Measurements from ENCODE around the gene KLHDC7B. TPM values are rescaled to one million over a fixed set of nuclear protein-coding genes. Genes with fewer than 3 reads are reported as not detected.
A peak's percentile ranks its signal among the peaks of the same experiment; 100 is the strongest.

The KLHDC7B gene
- total RNA-seq, 1 donor from 2014 or later: 0.32 TPM

GRCh38 chr22:50529416-50529896 is 16.2 kb upstream of the KLHDC7B start:
- Histone ChIP-seq H3K9ac (ENCODE audit: low read length) (no peak overlapping the region), H3K9me3 (ENCODE audit: insufficient read depth, low read depth, low read length) (no peaks in the 10 kb centered on the region), H3K27me3 (ENCODE audit: insufficient read depth, low read length) (peaks cover 30% of the 10 kb centered on the region), H2AFZ (ENCODE audit: low read depth, low read length) (no peak overlapping the region), H3K27ac (ENCODE audit: low read depth, low read length) (no peak overlapping the region), H3K79me2 (ENCODE audit: insufficient read depth, low read length) (peaks cover 15% of the 10 kb centered on the region), H3K4me2 (ENCODE audit: low read length) (peak overlapping the region; percentile 70), H3K4me1 (ENCODE audit: insufficient read depth, low read length) (peaks cover 24% of the 10 kb centered on the region), H3K4me3 (ENCODE audit: insufficient read depth, low read depth, low read length) (no peak overlapping the region), H3K36me3 (ENCODE audit: insufficient read depth, low read length) (no peaks in the 10 kb centered on the region), H4K20me1 (ENCODE audit: insufficient read depth, low read length) (peaks cover 20% of the 10 kb centered on the region)
- no peak for DNase-seq (ENCODE audit: low read depth)
- Mint-ChIP-seq H3K27me3 (ENCODE audit: low read depth, unreplicated experiment) (peaks cover 9% of the 10 kb centered on the region), H3K4me1 (ENCODE audit: low read depth, unreplicated experiment) (peaks cover 3% of the 10 kb centered on the region), H3K36me3 (ENCODE audit: low read depth, unreplicated experiment) (peaks cover 4% of the 10 kb centered on the region), H3K9me3 (ENCODE audit: unreplicated experiment) (peaks cover 7% of the 10 kb centered on the region), H3K4me3 (ENCODE audit: unreplicated experiment) (no peak overlapping the region), H3K27ac (ENCODE audit: unreplicated experiment) (no peak overlapping the region)
- peak; percentile 91 for TF ChIP-seq EZH2 (IDR thresholded peaks at IDR 0.05; ENCODE audit: insufficient read depth, low read length)
- TF ChIP-seq CTCF (IDR thresholded peaks at IDR 0.05; ENCODE audit: insufficient read depth, low read depth, low read length): no peak
- no peak for FAIRE-seq

GRCh38 chr22:50529897-50530579 is 15.7 kb upstream of the KLHDC7B start, which contains the start of gene TYMP:
Gene TYMP (minus strand): TSS chr22:50530012. CDS start chr22:50529709, 303 bp downstream.
- H3K9me3 ChIP-seq (ENCODE audit: insufficient read depth, low read depth, low read length): no peaks in the 10 kb centered on the region
- H4K20me1 ChIP-seq (ENCODE audit: insufficient read depth, low read length): peaks cover 17% of the 10 kb centered on the region
- no peaks in the 10 kb centered on the region for H3K36me3 ChIP-seq (ENCODE audit: insufficient read depth, low read length)
- H3K4me3 Mint-ChIP-seq (ENCODE audit: unreplicated experiment): no peak within 1 kb of the TSS
- peaks cover 7% of the 10 kb centered on the region for H3K9me3 Mint-ChIP-seq (ENCODE audit: unreplicated experiment)
- peaks cover 18% of the 10 kb centered on the region for H3K4me1 ChIP-seq (ENCODE audit: insufficient read depth, low read length)
- FAIRE-seq (no peak), DNase-seq (ENCODE audit: low read depth) (peak; percentile 55)
- peaks cover 2% of the 10 kb centered on the region for H3K36me3 Mint-ChIP-seq (ENCODE audit: low read depth, unreplicated experiment)
- no peak within 1 kb of the TSS for H3K27ac ChIP-seq (ENCODE audit: low read depth, low read length)
- H3K4me2 ChIP-seq (ENCODE audit: low read length): peak within 1 kb of the TSS; percentile 70
- H3K9ac ChIP-seq (ENCODE audit: low read length): no peak within 1 kb of the TSS
- H3K27ac Mint-ChIP-seq (ENCODE audit: unreplicated experiment): peak within 1 kb of the TSS; percentile 26
- H3K79me2 ChIP-seq (ENCODE audit: insufficient read depth, low read length): peaks cover 9% of the 10 kb centered on the region
- H3K27me3 Mint-ChIP-seq (ENCODE audit: low read depth, unreplicated experiment): peaks cover 9% of the 10 kb centered on the region
- peak; percentile 50 for TF ChIP-seq EZH2 (IDR thresholded peaks at IDR 0.05; ENCODE audit: insufficient read depth, low read length)
- TF ChIP-seq CTCF (IDR thresholded peaks at IDR 0.05; ENCODE audit: insufficient read depth, low read depth, low read length): no peak
- no peaks in the 10 kb centered on the region for H3K4me1 Mint-ChIP-seq (ENCODE audit: low read depth, unreplicated experiment)
- no peak within 1 kb of the TSS for H2AFZ ChIP-seq (ENCODE audit: low read depth, low read length)
- H3K4me3 ChIP-seq (ENCODE audit: insufficient read depth, low read depth, low read length): peak within 1 kb of the TSS; percentile 23
- H3K27me3 ChIP-seq (ENCODE audit: insufficient read depth, low read length): peaks cover 30% of the 10 kb centered on the region

GRCh38 chr22:50530580-50530876 is 15.2 kb upstream of the KLHDC7B start:
- DNase-seq (ENCODE audit: low read depth) (no peak), FAIRE-seq (no peak)
- no peak for TF ChIP-seq EZH2 (IDR thresholded peaks at IDR 0.05; ENCODE audit: insufficient read depth, low read length)
- no peak for TF ChIP-seq CTCF (IDR thresholded peaks at IDR 0.05; ENCODE audit: insufficient read depth, low read depth, low read length)
- H3K27ac Mint-ChIP-seq (ENCODE audit: unreplicated experiment): no peak overlapping the region
- no peak overlapping the region for H2AFZ ChIP-seq (ENCODE audit: low read depth, low read length)
- no peak overlapping the region for H3K4me3 Mint-ChIP-seq (ENCODE audit: unreplicated experiment)
- peaks cover 18% of the 10 kb centered on the region for H3K4me1 ChIP-seq (ENCODE audit: insufficient read depth, low read length)
- peaks cover 7% of the 10 kb centered on the region for H3K9me3 Mint-ChIP-seq (ENCODE audit: unreplicated experiment)
- H3K79me2 ChIP-seq (ENCODE audit: insufficient read depth, low read length): peaks cover 8% of the 10 kb centered on the region
- peak overlapping the region; percentile 23 for H3K4me3 ChIP-seq (ENCODE audit: insufficient read depth, low read depth, low read length)
- H3K4me2 ChIP-seq (ENCODE audit: low read length): peak overlapping the region; percentile 70
- H3K9ac ChIP-seq (ENCODE audit: low read length): no peak overlapping the region
- H3K36me3 Mint-ChIP-seq (ENCODE audit: low read depth, unreplicated experiment): peaks cover 2% of the 10 kb centered on the region
- no peaks in the 10 kb centered on the region for H3K36me3 ChIP-seq (ENCODE audit: insufficient read depth, low read length)
- H3K9me3 ChIP-seq (ENCODE audit: insufficient read depth, low read depth, low read length): no peaks in the 10 kb centered on the region
- peaks cover 17% of the 10 kb centered on the region for H4K20me1 ChIP-seq (ENCODE audit: insufficient read depth, low read length)
- H3K27me3 ChIP-seq (ENCODE audit: insufficient read depth, low read length): peaks cover 30% of the 10 kb centered on the region
- no peak overlapping the region for H3K27ac ChIP-seq (ENCODE audit: low read depth, low read length)
- peaks cover 9% of the 10 kb centered on the region for H3K27me3 Mint-ChIP-seq (ENCODE audit: low read depth, unreplicated experiment)
- no peaks in the 10 kb centered on the region for H3K4me1 Mint-ChIP-seq (ENCODE audit: low read depth, unreplicated experiment)

All from astrocyte (in vitro differentiated cells and primary cell).